T-helper 1 cell (primary cell): ENCODE results near the gene CDH23.

ENCODE experiments used
- DNase-seq, 5 donors: peaks; one replicate each; pipeline ENCODE4 v3.0.0-alpha.2; 2012 to 2020

CDH23 gene

GRCh38 chr10:71712572-71713134 lies 315.9 kb downstream of the CDH23 start:
- DNase-seq, result no peak

GRCh38 chr10:71713135-71714030 lies 316.7 kb downstream of the CDH23 start:
- peak in 1 of 5 donors; percentile 21 for DNase-seq

- no peak for DNase-seq
Observed at GRCh38 chr10:71714031-71714410, 317.3 kb downstream of the CDH23 start.

GRCh38 chr10:71714592-71714991 lies 317.9 kb downstream of the CDH23 start:
- DNase-seq, result no peak

GRCh38 chr10:71715026-71715425 lies 318.3 kb downstream of the CDH23 start:
- no peak for DNase-seq

GRCh38 chr10:71715860-71716259 lies 319.1 kb downstream of the CDH23 start:
- DNase-seq, result no peak

GRCh38 chr10:71716426-71716825 lies 319.7 kb downstream of the CDH23 start:
- no peak for DNase-seq

- no peak for DNase-seq
Observed at GRCh38 chr10:71717056-71717455, 320.3 kb downstream of the CDH23 start.

- no peak for DNase-seq
Observed at GRCh38 chr10:71717551-71717951, 320.8 kb downstream of the CDH23 start.

- no peak for DNase-seq
Observed at GRCh38 chr10:71718165-71718698, 321.5 kb downstream of the CDH23 start.

- DNase-seq, result no peak
Observed at GRCh38 chr10:71719042-71719441, 322.3 kb downstream of the CDH23 start.

- no peak for DNase-seq
Observed at GRCh38 chr10:71719464-71720201, 322.9 kb downstream of the CDH23 start, which contains the start of gene C10orf105. Gene C10orf105, minus strand, starts transcription at chr10:71719778. Its CDS starts 3,441 bp downstream, at chr10:71716337.

GRCh38 chr10:71720288-71720687 lies 323.6 kb downstream of the CDH23 start:
- DNase-seq, result no peak

- no peak for DNase-seq
Observed at GRCh38 chr10:71721313-71721712, 324.6 kb downstream of the CDH23 start.

- DNase-seq, result no peak
Observed at GRCh38 chr10:71722849-71723248, 326.1 kb downstream of the CDH23 start.

- DNase-seq, result no peak
Observed at GRCh38 chr10:71723311-71723710, 326.6 kb downstream of the CDH23 start.

GRCh38 chr10:71724539-71724938 lies 327.8 kb downstream of the CDH23 start:
- no peak for DNase-seq

- DNase-seq, result no peak
Observed at GRCh38 chr10:71725249-71725648, 328.5 kb downstream of the CDH23 start.

GRCh38 chr10:71725998-71726579 lies 329.4 kb downstream of the CDH23 start:
- peak in 3 of 5 donors; percentile 28 to 74 (median 46) for DNase-seq

- peak in 2 of 5 donors; percentile 35 to 71 for DNase-seq
Observed at GRCh38 chr10:71726580-71727104, 329.9 kb downstream of the CDH23 start.

GRCh38 chr10:71727105-71727737 lies 330.5 kb downstream of the CDH23 start:
- peak in 4 of 5 donors; percentile 39 to 71 (median 46) for DNase-seq
